K562 (cell line): ENCODE data around the gene ROR2. TPM values are rescaled to one million over a fixed set of nuclear protein-coding genes. Genes with fewer than 3 reads are reported as not detected.

ENCODE experiments used
- RAD21 ChIP-seq, 2 experiments: fragments of 250-450 bp in 1 of 2; fragments of 450-650 bp in 1 of 2; sonication (Bioruptor Pico) in 1 of 2; formaldehyde crosslinking in 1 of 2; IDR thresholded peaks in 1 of 2; conservative IDR thresholded peaks in 1 of 2; 2 replicates each; pipeline versions ENCODE4 v1.4.0 to v1.8.0; 2020 to 2022; ENCODE audit warnings: mild to moderate bottlenecking in 2 of 2, moderate library complexity in 1 of 2
- SAP30 ChIP-seq: fragments of 200-600 bp; sonication (generic); IDR thresholded peaks from 2 replicates; pipeline ENCODE4 v1.6.1; 2012; ENCODE audit warnings: borderline replicate concordance, low read depth, mild to moderate bottlenecking, moderate library complexity, low read length, control low read depth, inconsistent platforms; ENCODE audit not compliant: insufficient read depth, poor library complexity, severe bottlenecking
- STAG1 ChIP-seq: sonication (generic); formaldehyde crosslinking; IDR thresholded peaks from 2 replicates; pipeline ENCODE4 v1.5.0; 2020; ENCODE audit warnings: missing genetic modification reagents, borderline replicate concordance
- polyA plus RNA-seq, 8 experiments: library from polyadenylated mRNA; depleted of rRNA in 4 of 8; stranded (reverse) in 5 of 8; unstranded in 3 of 8; fragments of >200 nt; fragmentation: Nextera tagmentation in 2 of 8; fragmentation: Illumina TruSeq in 1 of 8; extraction: Ambion mirVana in 2 of 8; extraction: Trizol in 1 of 8; gene quantifications; 2 replicates each; pipeline versions ENCODE4 v1.2.1 to v1.2.3, GENCODE V29; 2011 to 2014; ENCODE audit warnings: inconsistent platforms in 1 of 8, missing spikeins in 1 of 8
- total RNA-seq, 7 experiments: library from RNA; depleted of rRNA in 6 of 7; stranded (reverse); fragments of >200 nt in 6 of 7; fragmentation: Illumina TruSeq in 2 of 7; extraction: Trizol in 2 of 7; gene quantifications; 2 replicates each; pipeline versions ENCODE4 v1.2.1 to v1.2.3, GENCODE V29; 2011 to 2021; ENCODE audit warnings: low replicate concordance in 1 of 7
- TF ChIP-seq, protein P1 (sequence below), 2 experiments: IDR thresholded peaks in 1 of 2; conservative IDR thresholded peaks in 1 of 2; 2 replicates each; pipeline ENCODE4 v1.6.1; 2016; ENCODE audit warnings: low read depth in 2 of 2, mild to moderate bottlenecking in 1 of 2, missing compliant biosample characterization in 1 of 2, missing genetic modification characterization in 1 of 2, moderate library complexity in 1 of 2
- TF ChIP-seq, protein P2 (sequence below): sonication (generic); IDR thresholded peaks from 2 replicates; pipeline ENCODE4 v1.6.1; 2016
- TF ChIP-seq, protein P3 (sequence below), 3 experiments: fragments of 200-800 bp in 1 of 3; sonication (Bioruptor generic) in 1 of 3; sonication (generic) in 1 of 3; formaldehyde crosslinking in 1 of 3; IDR thresholded peaks; 2 replicates each; pipeline versions ENCODE4 v1.6.1 to v1.8.0; 2016 to 2022; ENCODE audit warnings: mild to moderate bottlenecking in 2 of 3, missing compliant biosample characterization in 2 of 3, missing genetic modification characterization in 2 of 3, missing genetic modification reagents in 1 of 3
- TF ChIP-seq, protein P4 (sequence below), 2 experiments: fragments of 450-650 bp; conservative IDR thresholded peaks; 2 replicates each; pipeline ENCODE4 v1.6.1; 2017; ENCODE audit warnings: mild to moderate bottlenecking in 2 of 2, moderate library complexity in 2 of 2
- TF ChIP-seq, protein P5 (sequence below): fragments of 450-650 bp; formaldehyde crosslinking; IDR thresholded peaks from 2 replicates; pipeline ENCODE4 v1.4.0; 2020; ENCODE audit warnings: mild to moderate bottlenecking, moderate library complexity

ROR2 gene
- total and polyA plus RNA-seq, 9 of the 15 experiments (the other 6 are each of a cell fraction or from before 2014, with no cell fraction given) = 5.6 to 33.8 (median 15.3) TPM

DNA sequence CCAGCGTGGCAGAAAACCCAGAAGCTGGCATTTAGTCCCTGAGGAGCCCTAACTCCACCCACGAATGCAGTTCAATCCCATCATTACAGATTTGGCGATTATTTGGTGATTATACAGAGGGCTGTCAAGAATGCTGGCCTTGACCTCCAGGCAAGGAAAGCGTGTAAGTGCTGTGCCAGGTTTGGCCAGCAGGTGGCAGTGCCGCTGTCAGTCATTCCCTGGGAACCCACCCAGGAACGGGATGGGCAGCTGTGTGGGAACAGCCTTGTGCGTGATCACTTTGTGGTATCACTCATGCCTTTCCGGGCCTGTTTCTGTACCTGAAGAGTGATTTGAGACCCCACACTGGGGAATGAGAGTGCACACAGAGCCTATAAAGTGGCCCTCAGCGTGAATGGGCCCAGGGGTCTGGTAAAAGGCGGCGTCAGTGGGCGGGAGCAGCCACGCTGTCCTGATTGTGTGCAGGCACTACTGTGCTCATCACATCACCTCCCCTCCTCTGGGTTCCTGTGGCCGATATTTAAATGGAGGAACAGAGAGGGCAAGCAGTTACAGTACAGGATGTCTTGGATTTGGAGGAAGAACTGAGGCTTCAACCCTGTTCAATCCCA, 215.6 kb downstream of the ROR2 start (continued):
- TF ChIP-seq, protein P1, sequence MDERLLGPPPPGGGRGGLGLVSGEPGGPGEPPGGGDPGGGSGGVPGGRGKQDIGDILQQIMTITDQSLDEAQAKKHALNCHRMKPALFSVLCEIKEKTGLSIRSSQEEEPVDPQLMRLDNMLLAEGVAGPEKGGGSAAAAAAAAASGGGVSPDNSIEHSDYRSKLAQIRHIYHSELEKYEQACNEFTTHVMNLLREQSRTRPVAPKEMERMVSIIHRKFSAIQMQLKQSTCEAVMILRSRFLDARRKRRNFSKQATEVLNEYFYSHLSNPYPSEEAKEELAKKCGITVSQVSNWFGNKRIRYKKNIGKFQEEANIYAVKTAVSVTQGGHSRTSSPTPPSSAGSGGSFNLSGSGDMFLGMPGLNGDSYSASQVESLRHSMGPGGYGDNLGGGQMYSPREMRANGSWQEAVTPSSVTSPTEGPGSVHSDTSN (CRISPR knock-in tag; IDR thresholded peaks at IDR 0.05; ENCODE audit: low read depth) = peak; percentile 77
- TF ChIP-seq, protein P1 (tag; conservative IDR thresholded peaks at IDR 0.05; ENCODE audit: low read depth) = peak; percentile 90
- TF ChIP-seq STAG1 (CRISPR knock-in tag) = peak; percentile 27; the same call in 1 of the 2 replicates
- peak; percentile 42 to 71; a peak in 3 of 4 replicates for TF ChIP-seq RAD21 (CRISPR knock-in tag; conservative IDR thresholded peaks at IDR 0.05 in 1 of 2, IDR thresholded peaks at IDR 0.05 in 1 of 2)
- TF ChIP-seq, protein P2, sequence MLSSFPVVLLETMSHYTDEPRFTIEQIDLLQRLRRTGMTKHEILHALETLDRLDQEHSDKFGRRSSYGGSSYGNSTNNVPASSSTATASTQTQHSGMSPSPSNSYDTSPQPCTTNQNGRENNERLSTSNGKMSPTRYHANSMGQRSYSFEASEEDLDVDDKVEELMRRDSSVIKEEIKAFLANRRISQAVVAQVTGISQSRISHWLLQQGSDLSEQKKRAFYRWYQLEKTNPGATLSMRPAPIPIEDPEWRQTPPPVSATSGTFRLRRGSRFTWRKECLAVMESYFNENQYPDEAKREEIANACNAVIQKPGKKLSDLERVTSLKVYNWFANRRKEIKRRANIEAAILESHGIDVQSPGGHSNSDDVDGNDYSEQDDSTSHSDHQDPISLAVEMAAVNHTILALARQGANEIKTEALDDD = no peak
- TF ChIP-seq, protein P3, sequence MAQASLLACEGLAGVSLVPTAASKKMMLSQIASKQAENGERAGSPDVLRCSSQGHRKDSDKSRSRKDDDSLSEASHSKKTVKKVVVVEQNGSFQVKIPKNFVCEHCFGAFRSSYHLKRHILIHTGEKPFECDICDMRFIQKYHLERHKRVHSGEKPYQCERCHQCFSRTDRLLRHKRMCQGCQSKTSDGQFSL (CRISPR knock-in tag; IDR thresholded peaks at IDR 0.05) = no peak
- TF ChIP-seq, protein P3 (tag; IDR thresholded peaks at IDR 0.05) = no peak
- TF ChIP-seq, protein P4, sequence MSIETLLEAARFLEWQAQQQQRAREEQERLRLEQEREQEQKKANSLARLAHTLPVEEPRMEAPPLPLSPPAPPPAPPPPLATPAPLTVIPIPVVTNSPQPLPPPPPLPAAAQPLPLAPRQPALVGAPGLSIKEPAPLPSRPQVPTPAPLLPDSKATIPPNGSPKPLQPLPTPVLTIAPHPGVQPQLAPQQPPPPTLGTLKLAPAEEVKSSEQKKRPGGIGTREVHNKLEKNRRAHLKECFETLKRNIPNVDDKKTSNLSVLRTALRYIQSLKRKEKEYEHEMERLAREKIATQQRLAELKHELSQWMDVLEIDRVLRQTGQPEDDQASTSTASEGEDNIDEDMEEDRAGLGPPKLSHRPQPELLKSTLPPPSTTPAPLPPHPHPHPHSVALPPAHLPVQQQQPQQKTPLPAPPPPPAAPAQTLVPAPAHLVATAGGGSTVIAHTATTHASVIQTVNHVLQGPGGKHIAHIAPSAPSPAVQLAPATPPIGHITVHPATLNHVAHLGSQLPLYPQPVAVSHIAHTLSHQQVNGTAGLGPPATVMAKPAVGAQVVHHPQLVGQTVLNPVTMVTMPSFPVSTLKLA (conservative IDR thresholded peaks at IDR 0.05) = no peak
- TF ChIP-seq SAP30 = no peak
- TF ChIP-seq, protein P5, sequence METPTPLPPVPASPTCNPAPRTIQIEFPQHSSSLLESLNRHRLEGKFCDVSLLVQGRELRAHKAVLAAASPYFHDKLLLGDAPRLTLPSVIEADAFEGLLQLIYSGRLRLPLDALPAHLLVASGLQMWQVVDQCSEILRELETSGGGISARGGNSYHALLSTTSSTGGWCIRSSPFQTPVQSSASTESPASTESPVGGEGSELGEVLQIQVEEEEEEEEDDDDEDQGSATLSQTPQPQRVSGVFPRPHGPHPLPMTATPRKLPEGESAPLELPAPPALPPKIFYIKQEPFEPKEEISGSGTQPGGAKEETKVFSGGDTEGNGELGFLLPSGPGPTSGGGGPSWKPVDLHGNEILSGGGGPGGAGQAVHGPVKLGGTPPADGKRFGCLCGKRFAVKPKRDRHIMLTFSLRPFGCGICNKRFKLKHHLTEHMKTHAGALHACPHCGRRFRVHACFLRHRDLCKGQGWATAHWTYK = no peak
